ENCODE results near the gene HTR4. TPM values are rescaled to one million over a fixed set of nuclear protein-coding genes. Genes with fewer than 3 reads are reported as not detected.

Gene HTR4
- total RNA-seq, 1 donor from 2014 or later: 1.2 TPM

GRCh38 chr5:148665431-148665830 lies 11.1 kb upstream of the HTR4 start:
- FAIRE-seq (no peak), DNase-seq (ENCODE audit: low spot score in 2 of 2) (no peak)

GRCh38 chr5:148663509-148663908 lies 9.2 kb upstream of the HTR4 start:
- FAIRE-seq (no peak), DNase-seq (ENCODE audit: low spot score in 2 of 2) (no peak)

GRCh38 chr5:148660346-148660660 lies 6.0 kb upstream of the HTR4 start:
- FAIRE-seq: no peak
- DNase-seq (ENCODE audit: low spot score in 2 of 2): no peak

- DNase-seq (ENCODE audit: low spot score in 2 of 2): no peak
- no peak for FAIRE-seq
These were observed 5.5 kb upstream of the HTR4 start for GRCh38 chr5:148659641-148660345.

GRCh38 chr5:148653291-148653835 lies 964 bp downstream of the HTR4 start:
- FAIRE-seq: no peak
- no peak for DNase-seq (ENCODE audit: low spot score in 2 of 2)

GRCh38 chr5:148651528-148651927 lies 2.8 kb downstream of the HTR4 start:
- DNase-seq (ENCODE audit: low spot score in 2 of 2) (no peak), FAIRE-seq (no peak)

- DNase-seq (ENCODE audit: low spot score in 2 of 2) (no peak), FAIRE-seq (no peak)
These were observed 8.8 kb downstream of the HTR4 start for GRCh38 chr5:148645527-148645926.

GRCh38 chr5:148641735-148642134 lies 12.6 kb downstream of the HTR4 start:
- DNase-seq (ENCODE audit: low spot score in 2 of 2) (no peak), FAIRE-seq (no peak)

- no peak for DNase-seq (ENCODE audit: low spot score in 2 of 2)
- no peak for FAIRE-seq
These were observed 13.9 kb downstream of the HTR4 start for GRCh38 chr5:148640471-148640870.

GRCh38 chr5:148639081-148639480 lies 15.2 kb downstream of the HTR4 start:
- DNase-seq (ENCODE audit: low spot score in 2 of 2): no peak
- FAIRE-seq: no peak

- DNase-seq (ENCODE audit: low spot score in 2 of 2): no peak
- FAIRE-seq: no peak
These were observed 18.0 kb downstream of the HTR4 start for GRCh38 chr5:148636353-148636752.

GRCh38 chr5:148635321-148636083 lies 18.8 kb downstream of the HTR4 start:
- FAIRE-seq: no peak
- DNase-seq (ENCODE audit: low spot score in 2 of 2): no peak

GRCh38 chr5:148633067-148633377 lies 21.3 kb downstream of the HTR4 start:
- DNase-seq (ENCODE audit: low spot score in 2 of 2) (no peak), FAIRE-seq (no peak)

- FAIRE-seq: no peak
- DNase-seq (ENCODE audit: low spot score in 2 of 2): no peak
These were observed 21.9 kb downstream of the HTR4 start for GRCh38 chr5:148632255-148633066.

- FAIRE-seq: no peak
- DNase-seq (ENCODE audit: low spot score in 2 of 2): no peak
These were observed 27.3 kb downstream of the HTR4 start for GRCh38 chr5:148626986-148627385.

GRCh38 chr5:148626081-148626613 lies 28.2 kb downstream of the HTR4 start:
- no peak for DNase-seq (ENCODE audit: low spot score in 2 of 2)
- FAIRE-seq: no peak

- DNase-seq (ENCODE audit: low spot score in 2 of 2): no peak
- no peak for FAIRE-seq
These were observed 29.1 kb downstream of the HTR4 start for GRCh38 chr5:148625250-148625649.

GRCh38 chr5:148623741-148624140 lies 30.6 kb downstream of the HTR4 start:
- DNase-seq (ENCODE audit: low spot score in 2 of 2) (no peak), FAIRE-seq (no peak)

- DNase-seq (ENCODE audit: low spot score in 2 of 2) (no peak), FAIRE-seq (no peak)
These were observed 31.2 kb downstream of the HTR4 start for GRCh38 chr5:148623101-148623500.

- FAIRE-seq (no peak), DNase-seq (ENCODE audit: low spot score in 2 of 2) (no peak)
These were observed 33.6 kb downstream of the HTR4 start for GRCh38 chr5:148620696-148621095.

GRCh38 chr5:148620091-148620490 lies 34.2 kb downstream of the HTR4 start:
- DNase-seq (ENCODE audit: low spot score in 2 of 2) (no peak), FAIRE-seq (no peak)
